Upper lobe of left lung (tissue), 6 donors: ENCODE measurements around the gene CTBP1. TPM values are rescaled to one million over a fixed set of nuclear protein-coding genes. Genes with fewer than 3 reads are reported as not detected.

Experiments used
- ATAC-seq, 2 donors: fragments of 200-7000 bp; cut with Tn5 transposase; one replicate each; pipeline ENCODE4 v1.9.1; 2022; ENCODE audit warnings: mild to moderate bottlenecking in 2 of 2, moderate library complexity in 2 of 2; ENCODE audit not compliant: low FRiP score in 2 of 2
- DNase-seq, 2 donors: peaks; one replicate each; pipeline ENCODE4 v3.0.0-alpha.2; 2019 to 2020
- H3K27ac ChIP-seq, 4 donors: fragments of 200-600 bp; sonication (generic); one replicate each; pipeline ENCODE4 v1.5.1; 2016 to 2019
- H3K27me3 ChIP-seq, 4 donors: fragments of 200-600 bp; sonication (generic); one replicate each; pipeline ENCODE4 v1.5.1; 2017 to 2019
- H3K36me3 ChIP-seq, 4 donors: fragments of 200-600 bp; sonication (generic); one replicate each; pipeline ENCODE4 v1.5.1; 2016 to 2019
- H3K4me1 ChIP-seq, 4 donors: fragments of 200-600 bp; sonication (generic); one replicate each; pipeline ENCODE4 v1.5.1; 2018 to 2019
- H3K4me3 ChIP-seq, 4 donors: fragments of 200-600 bp; sonication (generic); one replicate each; pipeline ENCODE4 v1.5.1; 2017 to 2019; ENCODE audit warnings: mild to moderate bottlenecking in 2 of 4, moderate library complexity in 1 of 4
- H3K9me3 ChIP-seq, 4 donors: fragments of 200-600 bp; sonication (generic); one replicate each; pipeline ENCODE4 v1.5.1; 2018 to 2019
- CTCF ChIP-seq, 6 experiments: fragments of 450-650 bp in 4 of 6; fragments of 200-600 bp in 2 of 6; sonication (generic) in 2 of 6; IDR thresholded peaks; one replicate each; pipeline ENCODE4 v1.5.1; 2016 to 2019; ENCODE audit warnings: antibody characterized with exemption in 6 of 6
- EP300 ChIP-seq, 4 donors: sonication (generic); formaldehyde crosslinking; IDR thresholded peaks; one replicate each; pipeline ENCODE4 v1.5.1; 2017; ENCODE audit warnings: antibody characterized with exemption in 4 of 4, control low read depth in 2 of 4
- POLR2A ChIP-seq, 4 donors: fragments of 450-650 bp; IDR thresholded peaks; one replicate each; pipeline ENCODE4 v1.5.1; 2016 to 2017; ENCODE audit warnings: antibody characterized with exemption in 4 of 4, mild to moderate bottlenecking in 2 of 4
- POLR2AphosphoS5 ChIP-seq, 2 donors: sonication (generic); formaldehyde crosslinking; IDR thresholded peaks; one replicate each; pipeline ENCODE4 v1.5.1; 2017; ENCODE audit warnings: antibody characterized with exemption in 2 of 2
- WGBS, 2 donors: methylation state at CpG; one replicate each; pipeline ENCODE4 v1.1.5; 2017 to 2018; 5-methylcytosine and 5-hydroxymethylcytosine counted together
- total RNA-seq, 6 donors: library from RNA; depleted of rRNA in 4 of 6; stranded (reverse); fragments of >200 nt in 4 of 6; gene quantifications; one replicate each; pipeline versions ENCODE4 v1.1.0 to v1.2.1, GENCODE V29; 2016 to 2021
- donor health status: DM: no; HTN: no; CAD: no; lungs with moderate emphysema.
- donor health status: DM: no; HTN: yes; CAD: no; lungs with severe emphysema.

CTBP1 gene
- total RNA-seq, 6 donors from 2014 or later, result 142 to 483 (median 213) TPM

DNA sequence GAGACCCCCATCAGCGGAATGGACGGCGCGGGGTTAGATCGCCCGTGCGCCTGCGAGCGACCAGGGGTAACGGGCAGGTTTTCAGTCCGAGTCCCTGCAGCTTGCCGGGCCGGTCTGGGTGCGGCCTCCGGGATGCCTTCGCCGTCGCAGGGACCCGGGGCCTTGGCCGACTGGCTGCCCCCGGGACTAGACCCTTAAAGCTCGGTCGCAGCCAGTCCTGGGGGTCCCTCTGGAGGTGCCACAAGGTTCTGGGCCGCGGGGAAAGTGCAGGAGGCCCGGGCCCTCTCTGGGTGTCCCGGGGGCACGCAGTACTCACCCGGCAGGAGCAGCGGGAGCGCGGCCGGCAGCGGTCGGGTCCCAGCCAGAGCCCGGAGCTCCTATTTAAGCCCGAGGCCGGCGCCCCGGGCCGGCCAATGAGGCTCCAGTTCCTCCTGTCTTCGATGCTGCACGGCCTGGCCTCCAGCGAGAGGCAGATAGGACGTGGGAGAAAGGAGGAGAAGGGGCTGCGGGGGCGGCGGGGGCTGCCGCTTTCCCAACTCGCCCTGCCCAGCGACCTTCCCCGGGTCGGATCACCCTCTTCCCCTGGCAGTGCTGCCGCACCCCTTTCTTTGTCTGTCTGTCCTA, 76.6 kb downstream of the CTBP1 start, which contains the start of gene SPON2:
TSS of gene SPON2 (minus strand) at position 356 of the 624 bp plus-strand sequence.
- peak in 1 of 2 donors; percentile 53 for ATAC-seq
- Histone ChIP-seq H3K4me1 (peaks cover 33 to 44% (median 38%) of the 10 kb centered on the region in 4 donors), H3K27me3 (peaks cover 0 to 30% (median 17%) of the 10 kb centered on the region in 4 donors), H3K27ac (peak within 1 kb of the TSS; percentile 43 to 69 (median 61)), H3K4me3 (peak within 1 kb of the TSS in 3 of 4 donors; percentile 28 to 49 (median 43)), H3K36me3 (peaks cover 0 to 4% (median 0%) of the 10 kb centered on the region in 4 donors), H3K9me3 (no peaks in the 10 kb centered on the region)
- DNase-seq, result peak in 1 of 2 donors; percentile 91
- WGBS, 2 donors, result 2 to 12% methylated on average over 21 to 28 of the region's 54 CpGs
- no peak for TF ChIP-seq EP300 (IDR thresholded peaks at IDR 0.05)
- TF ChIP-seq POLR2A (IDR thresholded peaks at IDR 0.05), result peak in 2 of 4 donors; percentile 12 to 17

DNA sequence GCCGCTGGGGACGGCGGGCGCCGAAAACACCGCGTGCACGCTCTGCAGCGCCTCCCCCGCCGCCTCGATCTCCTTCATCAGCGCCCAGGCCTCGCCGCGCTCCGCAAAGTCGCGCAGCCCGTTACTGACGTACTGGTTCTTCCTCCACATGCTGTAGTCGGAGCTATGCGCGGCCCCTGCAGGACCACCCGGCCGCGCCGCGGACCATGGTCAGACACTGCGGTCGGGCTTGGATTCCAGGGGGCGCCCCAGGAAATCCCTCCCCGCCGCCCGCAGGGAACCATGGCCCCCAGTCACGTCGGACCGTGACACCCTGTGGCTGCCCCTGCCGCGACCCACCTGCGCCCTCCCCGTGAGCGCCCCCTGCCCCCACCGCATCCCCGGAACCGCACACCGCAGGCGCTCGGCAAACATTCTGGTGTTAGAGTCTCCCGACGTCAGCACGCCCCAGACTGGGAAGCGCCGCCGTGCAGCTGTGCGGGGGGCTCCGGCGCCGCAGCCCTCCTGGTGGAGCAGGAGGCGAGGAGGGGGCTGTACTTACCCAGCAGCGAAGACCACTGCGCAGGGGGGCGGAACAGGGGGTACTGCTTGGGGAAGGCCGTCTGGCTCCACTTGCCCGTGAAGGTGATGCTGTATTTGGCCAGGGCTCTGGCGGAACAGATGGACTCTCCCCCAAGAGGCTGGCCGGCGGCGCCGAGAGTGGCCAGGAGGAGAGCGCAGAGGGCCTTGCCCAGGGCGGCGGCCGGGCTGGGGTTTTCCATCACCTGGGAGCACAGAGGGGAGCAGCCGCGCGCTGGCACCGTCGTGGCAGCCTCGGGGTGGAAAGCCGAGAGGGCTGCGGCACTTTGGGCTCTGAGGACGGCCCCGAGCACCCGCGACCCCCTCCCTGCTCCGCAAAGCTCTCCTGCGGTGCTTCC, 77.4 kb downstream of the CTBP1 start:
- 0 to 8% methylated on average over 14 to 59 of the region's 88 CpGs for WGBS, 2 donors
- Histone ChIP-seq H3K27me3 (peaks cover 0 to 30% (median 17%) of the 10 kb centered on the region in 4 donors), H3K9me3 (no peaks in the 10 kb centered on the region), H3K4me1 (peaks cover 37 to 52% (median 43%) of the 10 kb centered on the region in 4 donors), H3K4me3 (peak overlapping the region in 3 of 4 donors; percentile 28 to 49 (median 43)), H3K27ac (peak overlapping the region; percentile 43 to 69 (median 58)), H3K36me3 (peaks cover 0 to 4% (median 0%) of the 10 kb centered on the region in 4 donors)
- peak; percentile 20 to 90 for DNase-seq
- ATAC-seq, result no peak
- TF ChIP-seq CTCF (IDR thresholded peaks at IDR 0.05) (no peak), POLR2A (IDR thresholded peaks at IDR 0.05) (no peak), EP300 (IDR thresholded peaks at IDR 0.05) (no peak), POLR2AphosphoS5 (IDR thresholded peaks at IDR 0.05) (no peak)

- Histone ChIP-seq H3K9me3 (no peaks in the 10 kb centered on the region), H3K4me3 (peak overlapping the region in 3 of 4 donors; percentile 28 to 49 (median 43)), H3K27ac (no peak overlapping the region), H3K36me3 (peaks cover 0 to 4% (median 0%) of the 10 kb centered on the region in 4 donors), H3K27me3 (peaks cover 0 to 30% (median 17%) of the 10 kb centered on the region in 4 donors), H3K4me1 (peaks cover 37 to 52% (median 43%) of the 10 kb centered on the region in 4 donors)
- ATAC-seq, result no peak
- TF ChIP-seq EP300 (IDR thresholded peaks at IDR 0.05) (no peak), POLR2AphosphoS5 (IDR thresholded peaks at IDR 0.05) (no peak), POLR2A (IDR thresholded peaks at IDR 0.05) (no peak), CTCF (IDR thresholded peaks at IDR 0.05) (no peak)
- no peak for DNase-seq
- 61% methylated on average over 7 of the region's 42 CpGs; no CpG with 5 or more reads in 1 of the 2 donors for WGBS, 2 donors
Observed at GRCh38 chr4:1170976-1171310, 78.0 kb downstream of the CTBP1 start.

DNA sequence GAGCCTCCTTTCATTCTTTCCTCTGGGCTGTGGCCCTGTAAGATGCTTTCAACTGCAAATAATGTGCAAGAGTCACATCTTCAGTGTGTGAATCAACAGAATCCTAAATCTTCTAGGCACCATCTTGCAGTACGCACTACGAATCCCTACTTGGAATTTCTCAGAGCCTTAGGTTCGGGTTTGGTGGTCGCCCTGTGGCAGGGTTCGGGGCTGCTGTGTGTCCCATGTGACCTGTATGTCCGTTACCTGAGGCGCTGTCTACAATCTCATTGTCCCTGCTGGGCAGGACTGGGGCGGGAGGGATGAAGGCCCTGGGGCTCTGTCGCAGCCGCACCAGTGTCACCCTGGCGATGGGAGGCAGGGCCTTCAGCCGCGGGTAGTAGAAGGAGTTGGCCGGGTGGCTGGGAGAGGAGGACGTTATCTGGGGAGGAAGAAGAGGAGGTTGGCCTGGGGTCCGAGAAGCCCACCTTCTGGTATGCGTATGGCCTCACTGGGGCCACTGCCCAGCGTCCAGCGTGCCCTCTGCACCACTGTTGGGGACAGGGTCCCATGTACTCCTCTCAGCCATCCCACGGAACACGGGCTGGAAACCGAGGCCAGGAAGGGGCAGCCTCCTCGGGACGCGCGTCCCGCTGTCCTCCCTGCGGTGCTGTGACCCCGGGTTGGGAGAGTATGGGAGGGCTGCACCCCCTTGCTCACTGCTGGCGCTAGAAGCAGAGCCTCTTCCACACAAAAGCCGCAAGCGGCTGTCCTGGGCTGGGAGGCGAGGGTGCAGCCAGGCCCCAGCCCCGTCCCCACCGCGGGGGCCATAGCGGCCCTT, 78.6 kb downstream of the CTBP1 start:
- 80 to 88% methylated on average over 14 to 37 of the region's 37 CpGs for WGBS, 2 donors
- Histone ChIP-seq H3K27me3 (peaks cover 0 to 30% (median 17%) of the 10 kb centered on the region in 4 donors), H3K4me3 (peak overlapping the region in 2 of 4 donors; percentile 43 to 49), H3K36me3 (peaks cover 0 to 4% (median 0%) of the 10 kb centered on the region in 4 donors), H3K9me3 (no peaks in the 10 kb centered on the region), H3K27ac (no peak overlapping the region), H3K4me1 (peaks cover 37 to 52% (median 43%) of the 10 kb centered on the region in 4 donors)
- ATAC-seq, result no peak
- TF ChIP-seq CTCF (IDR thresholded peaks at IDR 0.05) (no peak), EP300 (IDR thresholded peaks at IDR 0.05) (no peak), POLR2AphosphoS5 (IDR thresholded peaks at IDR 0.05) (no peak), POLR2A (IDR thresholded peaks at IDR 0.05) (no peak)
- peak in 1 of 2 donors; percentile 20 for DNase-seq
